Fibroblast of villous mesenchyme (primary cell): ENCODE data around the gene TNIK. TPM values are rescaled to one million over a fixed set of nuclear protein-coding genes. Genes with fewer than 3 reads are reported as not detected.
A peak's percentile ranks its signal among the peaks of the same experiment; 100 is the strongest.

Source experiments
- DNase-seq: peaks from one replicate; pipeline ENCODE4 v3.0.0-alpha.2; 2010; ENCODE audit warnings: low read depth
- H3K4me3 ChIP-seq: 2 replicates; pipeline ENCODE4 v1.5.1; 2011; ENCODE audit warnings: low read depth, mild to moderate bottlenecking, low read length
- total RNA-seq: library from RNA; depleted of rRNA; stranded (reverse); fragments of >200 nt; gene quantifications from 2 replicates; pipeline ENCODE4 v1.2.3, GENCODE V29; 2012
- TF ChIP-seq, protein P1 (sequence below): IDR thresholded peaks from 2 replicates; pipeline ENCODE4 v1.5.1; 2012; ENCODE audit warnings: low read depth, mild to moderate bottlenecking, low read length; ENCODE audit not compliant: insufficient read depth

Gene TNIK
- total RNA-seq, 1 donor = 5.2 TPM

DNA sequence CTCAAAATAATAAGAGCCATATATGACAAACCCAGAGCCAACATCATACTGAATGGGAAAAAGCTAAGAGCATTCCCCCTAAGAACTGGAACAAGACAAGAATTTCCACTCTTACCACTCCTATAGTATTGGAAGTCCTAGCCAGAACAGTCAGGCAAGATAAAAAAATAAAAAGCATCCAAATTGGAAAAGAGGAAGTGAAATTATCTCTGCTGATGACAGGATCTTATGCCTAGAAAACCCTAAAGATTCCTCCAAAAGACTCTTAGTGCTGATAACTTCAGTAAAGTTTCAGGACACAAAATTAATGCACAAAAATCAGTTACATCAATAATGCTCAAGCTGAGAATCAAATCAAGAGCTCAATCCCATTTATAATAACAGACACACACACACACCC is 387.8 kb downstream of the TNIK start:
- no peak overlapping the region for H3K4me3 ChIP-seq
- TF ChIP-seq, protein P1, sequence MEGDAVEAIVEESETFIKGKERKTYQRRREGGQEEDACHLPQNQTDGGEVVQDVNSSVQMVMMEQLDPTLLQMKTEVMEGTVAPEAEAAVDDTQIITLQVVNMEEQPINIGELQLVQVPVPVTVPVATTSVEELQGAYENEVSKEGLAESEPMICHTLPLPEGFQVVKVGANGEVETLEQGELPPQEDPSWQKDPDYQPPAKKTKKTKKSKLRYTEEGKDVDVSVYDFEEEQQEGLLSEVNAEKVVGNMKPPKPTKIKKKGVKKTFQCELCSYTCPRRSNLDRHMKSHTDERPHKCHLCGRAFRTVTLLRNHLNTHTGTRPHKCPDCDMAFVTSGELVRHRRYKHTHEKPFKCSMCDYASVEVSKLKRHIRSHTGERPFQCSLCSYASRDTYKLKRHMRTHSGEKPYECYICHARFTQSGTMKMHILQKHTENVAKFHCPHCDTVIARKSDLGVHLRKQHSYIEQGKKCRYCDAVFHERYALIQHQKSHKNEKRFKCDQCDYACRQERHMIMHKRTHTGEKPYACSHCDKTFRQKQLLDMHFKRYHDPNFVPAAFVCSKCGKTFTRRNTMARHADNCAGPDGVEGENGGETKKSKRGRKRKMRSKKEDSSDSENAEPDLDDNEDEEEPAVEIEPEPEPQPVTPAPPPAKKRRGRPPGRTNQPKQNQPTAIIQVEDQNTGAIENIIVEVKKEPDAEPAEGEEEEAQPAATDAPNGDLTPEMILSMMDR = no peak
- no peak for DNase-seq

DNA sequence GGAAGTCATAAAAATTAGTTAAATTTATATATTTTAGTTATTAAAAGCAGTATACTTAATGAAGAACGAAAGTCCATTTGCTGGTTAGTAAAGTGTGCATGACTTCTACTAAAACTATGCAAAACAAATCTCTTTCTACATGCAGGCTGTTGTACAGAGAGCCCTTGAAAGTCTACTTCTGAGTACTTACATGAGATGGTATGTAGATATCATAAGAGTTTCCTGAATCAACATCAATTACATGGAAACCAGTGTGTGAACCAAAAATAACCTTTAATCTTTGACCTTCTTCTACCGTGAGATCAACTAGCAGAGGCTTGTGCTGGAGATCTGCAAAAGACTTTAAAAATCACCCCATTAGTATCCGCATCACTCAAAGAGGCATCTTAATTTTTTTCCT is 391.5 kb downstream of the TNIK start:
- no peak overlapping the region for H3K4me3 ChIP-seq
- DNase-seq = peak; percentile 62
- TF ChIP-seq, protein P1 = no peak

DNA sequence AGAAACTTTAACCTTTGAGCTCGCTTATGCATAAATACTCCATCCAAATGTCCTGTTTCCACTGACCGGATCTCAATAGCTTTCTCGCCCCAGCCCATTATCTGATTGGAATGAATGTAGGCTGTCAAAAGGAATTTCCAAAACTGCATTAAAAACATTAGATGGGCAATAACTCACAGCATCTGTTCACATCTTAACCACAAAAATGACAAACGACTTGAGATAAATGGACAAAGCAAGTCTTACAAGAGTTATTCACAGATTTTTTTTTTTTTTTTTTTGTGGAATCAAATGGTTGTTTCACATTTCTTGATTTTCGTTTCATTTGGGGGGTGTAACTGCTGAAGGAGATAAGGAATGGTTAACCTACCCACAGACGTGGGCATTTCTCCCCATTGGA is 394.0 kb downstream of the TNIK start:
- TF ChIP-seq, protein P1 = no peak
- no peak for DNase-seq
- no peak overlapping the region for H3K4me3 ChIP-seq

DNA sequence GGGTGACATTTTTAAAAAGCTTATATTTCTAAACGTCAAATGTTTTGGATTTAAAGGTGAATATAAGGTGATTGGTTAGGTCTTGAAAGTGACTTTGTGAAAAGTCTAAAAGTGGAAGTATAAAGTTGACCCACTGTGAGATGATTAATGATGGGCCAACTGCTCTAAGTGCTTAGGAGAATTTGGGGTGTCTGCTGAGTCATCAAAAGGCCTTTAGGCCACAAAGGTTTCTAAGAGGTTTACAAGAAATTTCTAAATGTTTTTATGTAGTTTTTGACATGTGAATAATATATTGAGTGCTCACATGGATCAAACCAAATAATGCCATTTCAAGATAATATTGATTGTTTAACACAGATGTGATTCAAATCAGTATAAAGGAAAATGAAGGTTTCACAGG is 394.5 kb downstream of the TNIK start:
- TF ChIP-seq, protein P1 = no peak
- DNase-seq = no peak
- no peak overlapping the region for H3K4me3 ChIP-seq

DNA sequence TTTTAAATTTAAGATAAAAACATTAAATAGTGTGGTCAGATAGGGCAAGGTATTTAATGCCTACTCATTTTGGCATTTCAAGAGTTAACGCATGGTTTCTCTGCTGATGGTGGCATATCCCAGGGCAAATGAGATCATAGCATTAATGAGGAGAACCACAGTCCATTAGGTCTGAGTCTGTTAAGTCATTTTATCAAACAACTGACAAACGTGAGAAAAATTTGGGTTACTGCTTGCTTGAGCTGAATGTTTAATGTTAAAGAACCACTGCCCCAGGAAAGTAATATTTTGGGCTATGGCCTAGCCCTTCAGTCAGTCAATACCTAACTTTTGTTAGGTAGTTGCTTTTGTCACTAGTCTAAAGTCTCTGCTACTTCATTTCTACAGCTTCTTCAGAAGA is 395.7 kb downstream of the TNIK start:
- H3K4me3 ChIP-seq = no peak overlapping the region
- no peak for DNase-seq
- TF ChIP-seq, protein P1 = no peak

DNA sequence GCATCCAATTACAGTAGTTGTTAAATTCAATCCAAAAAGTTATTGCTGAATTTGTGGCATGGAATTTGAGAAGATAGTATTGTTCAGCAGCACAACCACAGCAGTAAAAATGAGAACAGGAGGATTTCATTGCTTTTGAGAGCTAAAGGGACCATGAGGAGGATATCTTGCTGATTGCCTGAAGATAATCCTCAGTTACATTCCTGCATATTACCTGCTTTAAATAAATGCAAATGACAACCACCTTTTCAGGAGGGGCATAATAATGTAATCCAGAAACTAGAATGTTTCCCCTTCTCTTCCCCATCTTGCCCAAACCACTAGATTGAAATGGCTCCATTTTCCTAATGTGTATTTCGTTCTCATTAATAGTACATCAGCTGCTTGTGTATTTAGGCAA is 398.5 kb downstream of the TNIK start:
- no peak overlapping the region for H3K4me3 ChIP-seq
- TF ChIP-seq, protein P1 = no peak
- DNase-seq = no peak

DNA sequence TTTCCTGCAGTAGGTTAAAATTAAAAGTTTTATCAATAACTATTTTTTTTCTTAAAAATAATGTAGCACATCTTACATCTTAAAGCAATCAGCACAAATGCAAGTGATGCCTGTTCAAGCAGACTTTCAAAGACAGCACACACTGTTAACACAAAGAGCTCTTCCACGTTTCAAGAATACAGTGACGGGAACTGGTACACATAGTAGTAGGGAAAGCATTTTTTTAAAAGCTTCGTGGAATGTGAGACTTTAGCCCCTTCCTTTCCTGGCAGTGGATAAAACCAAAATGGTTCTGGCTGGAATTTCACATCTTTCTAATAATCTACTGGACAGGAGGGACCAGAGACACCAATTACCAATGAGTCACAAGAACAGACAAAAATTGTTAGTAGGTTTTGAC is 400.2 kb downstream of the TNIK start:
- no peak for DNase-seq
- TF ChIP-seq, protein P1 = no peak
- H3K4me3 ChIP-seq = no peak overlapping the region
